ENCODE results near the gene DPP4. TPM values are rescaled to one million over a fixed set of nuclear protein-coding genes. Genes with fewer than 3 reads are reported as not detected.

DPP4 gene
- total RNA-seq, 2 donors from 2014 or later = 25.5 to 40.5 TPM

GRCh38 chr2:162017233-162017632, 56.8 kb downstream of the DPP4 start:
- Histone ChIP-seq H3K4me1 (peaks cover 3% of the 10 kb centered on the region), H3K9ac (ENCODE audit: low read depth in 2 of 2, low read length in 2 of 2) (no peak overlapping the region), H3K9me3 (no peaks in the 10 kb centered on the region), H3K27me3 (no peaks in the 10 kb centered on the region), H3K36me3 (no peaks in the 10 kb centered on the region), H3K4me3 (no peak overlapping the region), H3K27ac (no peak overlapping the region)
- TF ChIP-seq CTCF (IDR thresholded peaks at IDR 0.05) = no peak
- no peak for DNase-seq
- intact Hi-C loops (cut with DNase I) = no loop called here

GRCh38 chr2:162016080-162016479, 57.9 kb downstream of the DPP4 start:
- H3K9ac ChIP-seq (ENCODE audit: low read depth in 2 of 2, low read length in 2 of 2) = no peak overlapping the region
- no peak overlapping the region for H3K27ac ChIP-seq
- H3K4me3 ChIP-seq = no peak overlapping the region
- no peaks in the 10 kb centered on the region for H3K9me3 ChIP-seq
- no peak for TF ChIP-seq CTCF (IDR thresholded peaks at IDR 0.05)
- intact Hi-C loops (cut with DNase I) = no loop called here
- H3K27me3 ChIP-seq = no peaks in the 10 kb centered on the region
- no peak for DNase-seq
- H3K4me1 ChIP-seq = peaks cover 4% of the 10 kb centered on the region
- H3K36me3 ChIP-seq = no peaks in the 10 kb centered on the region

- Histone ChIP-seq H3K9ac (ENCODE audit: low read depth in 2 of 2, low read length in 2 of 2) (no peak overlapping the region), H3K4me1 (peaks cover 4% of the 10 kb centered on the region), H3K27ac (no peak overlapping the region), H3K9me3 (no peaks in the 10 kb centered on the region), H3K36me3 (no peaks in the 10 kb centered on the region), H3K27me3 (no peaks in the 10 kb centered on the region), H3K4me3 (no peak overlapping the region)
- no peak for TF ChIP-seq CTCF (IDR thresholded peaks at IDR 0.05)
- no peak for DNase-seq
- intact Hi-C loops (cut with DNase I) = no loop called here
Measured at GRCh38 chr2:162014751-162015150, 59.3 kb downstream of the DPP4 start.

- DNase-seq = no peak
- Histone ChIP-seq H3K9ac (ENCODE audit: low read depth in 2 of 2, low read length in 2 of 2) (no peak overlapping the region), H3K9me3 (no peaks in the 10 kb centered on the region), H3K4me1 (peaks cover 4% of the 10 kb centered on the region), H3K27me3 (no peaks in the 10 kb centered on the region), H3K36me3 (no peaks in the 10 kb centered on the region), H3K27ac (no peak overlapping the region), H3K4me3 (no peak overlapping the region)
- intact Hi-C loops (cut with DNase I) = no loop called here
- TF ChIP-seq CTCF (IDR thresholded peaks at IDR 0.05) = no peak
Measured at GRCh38 chr2:162013514-162014475, 60.2 kb downstream of the DPP4 start.

- intact Hi-C loops (cut with DNase I) = no loop called here
- no peaks in the 10 kb centered on the region for H3K36me3 ChIP-seq
- H3K9me3 ChIP-seq = no peaks in the 10 kb centered on the region
- H3K4me1 ChIP-seq = peaks cover 4% of the 10 kb centered on the region
- no peak for TF ChIP-seq CTCF (IDR thresholded peaks at IDR 0.05)
- no peak for DNase-seq
- H3K9ac ChIP-seq (ENCODE audit: low read depth in 2 of 2, low read length in 2 of 2) = no peak overlapping the region
- H3K4me3 ChIP-seq = no peak overlapping the region
- H3K27ac ChIP-seq = peak overlapping the region; percentile 28
- no peaks in the 10 kb centered on the region for H3K27me3 ChIP-seq
Measured at GRCh38 chr2:162012565-162013058, 61.4 kb downstream of the DPP4 start.
